Astrocyte (in vitro differentiated cells and primary cell): ENCODE data around the gene COX4I2.

ENCODE experiments used
- EZH2 ChIP-seq: IDR thresholded peaks from 2 replicates; pipeline ENCODE4 v1.6.1; 2012; ENCODE audit warnings: mild to moderate bottlenecking, low read length, inconsistent platforms; ENCODE audit not compliant: insufficient read depth
- TF ChIP-seq, protein P1 (sequence below): IDR thresholded peaks from 2 replicates; pipeline ENCODE4 v1.5.1; 2011; ENCODE audit warnings: low read depth, mild to moderate bottlenecking, inconsistent platforms, low read length, moderate library complexity; ENCODE audit not compliant: insufficient read depth

DNA sequence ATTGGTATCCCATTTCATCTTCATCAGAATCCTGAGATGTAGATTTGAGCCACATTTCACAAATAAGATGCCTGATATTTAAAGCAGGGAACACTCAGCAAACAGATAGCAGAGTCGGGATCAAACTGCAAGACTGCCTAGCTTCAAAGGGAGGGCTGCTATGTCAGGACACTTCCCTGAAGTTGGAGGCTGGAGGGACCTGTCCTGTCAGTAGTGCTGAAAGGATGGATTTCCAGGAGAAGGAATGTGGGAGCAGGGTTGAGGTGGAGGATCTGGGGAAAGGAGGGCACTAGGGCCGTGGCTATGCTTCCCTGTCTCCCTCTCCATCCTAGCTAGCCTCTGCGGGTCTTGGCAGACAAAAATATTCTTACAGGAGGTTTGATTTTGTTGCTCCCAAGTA, 32.2 kb downstream of the COX4I2 start:
- TF ChIP-seq, protein P1, sequence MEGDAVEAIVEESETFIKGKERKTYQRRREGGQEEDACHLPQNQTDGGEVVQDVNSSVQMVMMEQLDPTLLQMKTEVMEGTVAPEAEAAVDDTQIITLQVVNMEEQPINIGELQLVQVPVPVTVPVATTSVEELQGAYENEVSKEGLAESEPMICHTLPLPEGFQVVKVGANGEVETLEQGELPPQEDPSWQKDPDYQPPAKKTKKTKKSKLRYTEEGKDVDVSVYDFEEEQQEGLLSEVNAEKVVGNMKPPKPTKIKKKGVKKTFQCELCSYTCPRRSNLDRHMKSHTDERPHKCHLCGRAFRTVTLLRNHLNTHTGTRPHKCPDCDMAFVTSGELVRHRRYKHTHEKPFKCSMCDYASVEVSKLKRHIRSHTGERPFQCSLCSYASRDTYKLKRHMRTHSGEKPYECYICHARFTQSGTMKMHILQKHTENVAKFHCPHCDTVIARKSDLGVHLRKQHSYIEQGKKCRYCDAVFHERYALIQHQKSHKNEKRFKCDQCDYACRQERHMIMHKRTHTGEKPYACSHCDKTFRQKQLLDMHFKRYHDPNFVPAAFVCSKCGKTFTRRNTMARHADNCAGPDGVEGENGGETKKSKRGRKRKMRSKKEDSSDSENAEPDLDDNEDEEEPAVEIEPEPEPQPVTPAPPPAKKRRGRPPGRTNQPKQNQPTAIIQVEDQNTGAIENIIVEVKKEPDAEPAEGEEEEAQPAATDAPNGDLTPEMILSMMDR: no peak
- no peak for TF ChIP-seq EZH2
